GM12872 (cell line): ENCODE measurements around the gene ZNF750.

Experiments
- CTCF ChIP-seq: IDR thresholded peaks from 3 replicates; pipeline ENCODE4 v1.5.1; 2011; ENCODE audit warnings: low read depth, mild to moderate bottlenecking, low read length, moderate library complexity; ENCODE audit not compliant: insufficient read depth

Gene ZNF750

GRCh38 chr17:82862191-82862590, 22.4 kb upstream of the ZNF750 start:
- TF ChIP-seq CTCF = no peak

- no peak for TF ChIP-seq CTCF
Observed at GRCh38 chr17:82861393-82861775, 21.6 kb upstream of the ZNF750 start.

- TF ChIP-seq CTCF = no peak
Observed at GRCh38 chr17:82860606-82861392, 21.0 kb upstream of the ZNF750 start.

- TF ChIP-seq CTCF = no peak
Observed at GRCh38 chr17:82859431-82860403, 19.9 kb upstream of the ZNF750 start.

- TF ChIP-seq CTCF = no peak
Observed at GRCh38 chr17:82858376-82859126, 18.7 kb upstream of the ZNF750 start.

- TF ChIP-seq CTCF = no peak
Observed at GRCh38 chr17:82856361-82856760, 16.5 kb upstream of the ZNF750 start.

- TF ChIP-seq CTCF = no peak
Observed at GRCh38 chr17:82854226-82854625, 14.4 kb upstream of the ZNF750 start.
